Hepatocyte (in vitro differentiated cells): ENCODE results near the gene TCL1B.

Experiments
- EZH2 ChIP-seq: fragments of 200-600 bp; sonication (generic); IDR thresholded peaks from 2 replicates; pipeline ENCODE4 v1.6.1; 2016; ENCODE audit warnings: antibody characterized with exemption, mild to moderate bottlenecking, borderline replicate concordance
- EZH2phosphoT487 ChIP-seq: fragments of 200-600 bp; sonication (generic); IDR thresholded peaks from one replicate; pipeline ENCODE4 v1.6.1; 2018; ENCODE audit warnings: antibody characterized with exemption, mild to moderate bottlenecking, low read depth, moderate library complexity; ENCODE audit not compliant: unreplicated experiment, severe bottlenecking
- TF ChIP-seq, protein P1 (sequence below): fragments of 200-600 bp; sonication (generic); IDR thresholded peaks from 2 replicates; pipeline ENCODE4 v1.5.1; 2016; ENCODE audit warnings: antibody characterized with exemption, mild to moderate bottlenecking; ENCODE audit not compliant: poor library complexity

GRCh38 chr14:95725685-95726336, 39.6 kb downstream of the TCL1B start:
- TF ChIP-seq, protein P1, sequence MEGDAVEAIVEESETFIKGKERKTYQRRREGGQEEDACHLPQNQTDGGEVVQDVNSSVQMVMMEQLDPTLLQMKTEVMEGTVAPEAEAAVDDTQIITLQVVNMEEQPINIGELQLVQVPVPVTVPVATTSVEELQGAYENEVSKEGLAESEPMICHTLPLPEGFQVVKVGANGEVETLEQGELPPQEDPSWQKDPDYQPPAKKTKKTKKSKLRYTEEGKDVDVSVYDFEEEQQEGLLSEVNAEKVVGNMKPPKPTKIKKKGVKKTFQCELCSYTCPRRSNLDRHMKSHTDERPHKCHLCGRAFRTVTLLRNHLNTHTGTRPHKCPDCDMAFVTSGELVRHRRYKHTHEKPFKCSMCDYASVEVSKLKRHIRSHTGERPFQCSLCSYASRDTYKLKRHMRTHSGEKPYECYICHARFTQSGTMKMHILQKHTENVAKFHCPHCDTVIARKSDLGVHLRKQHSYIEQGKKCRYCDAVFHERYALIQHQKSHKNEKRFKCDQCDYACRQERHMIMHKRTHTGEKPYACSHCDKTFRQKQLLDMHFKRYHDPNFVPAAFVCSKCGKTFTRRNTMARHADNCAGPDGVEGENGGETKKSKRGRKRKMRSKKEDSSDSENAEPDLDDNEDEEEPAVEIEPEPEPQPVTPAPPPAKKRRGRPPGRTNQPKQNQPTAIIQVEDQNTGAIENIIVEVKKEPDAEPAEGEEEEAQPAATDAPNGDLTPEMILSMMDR, result no peak
- TF ChIP-seq EZH2 (no peak), EZH2phosphoT487 (no peak)
